HG03103 (cell line): ENCODE data around the gene SLC25A41.

Source experiments
- ATAC-seq: cut with Tn5 transposase; IDR thresholded peaks from one replicate; pipeline ENCODE4 v1.9.1; 2021; ENCODE audit warnings: low read depth; ENCODE audit not compliant: unreplicated experiment

The SLC25A41 gene

DNA sequence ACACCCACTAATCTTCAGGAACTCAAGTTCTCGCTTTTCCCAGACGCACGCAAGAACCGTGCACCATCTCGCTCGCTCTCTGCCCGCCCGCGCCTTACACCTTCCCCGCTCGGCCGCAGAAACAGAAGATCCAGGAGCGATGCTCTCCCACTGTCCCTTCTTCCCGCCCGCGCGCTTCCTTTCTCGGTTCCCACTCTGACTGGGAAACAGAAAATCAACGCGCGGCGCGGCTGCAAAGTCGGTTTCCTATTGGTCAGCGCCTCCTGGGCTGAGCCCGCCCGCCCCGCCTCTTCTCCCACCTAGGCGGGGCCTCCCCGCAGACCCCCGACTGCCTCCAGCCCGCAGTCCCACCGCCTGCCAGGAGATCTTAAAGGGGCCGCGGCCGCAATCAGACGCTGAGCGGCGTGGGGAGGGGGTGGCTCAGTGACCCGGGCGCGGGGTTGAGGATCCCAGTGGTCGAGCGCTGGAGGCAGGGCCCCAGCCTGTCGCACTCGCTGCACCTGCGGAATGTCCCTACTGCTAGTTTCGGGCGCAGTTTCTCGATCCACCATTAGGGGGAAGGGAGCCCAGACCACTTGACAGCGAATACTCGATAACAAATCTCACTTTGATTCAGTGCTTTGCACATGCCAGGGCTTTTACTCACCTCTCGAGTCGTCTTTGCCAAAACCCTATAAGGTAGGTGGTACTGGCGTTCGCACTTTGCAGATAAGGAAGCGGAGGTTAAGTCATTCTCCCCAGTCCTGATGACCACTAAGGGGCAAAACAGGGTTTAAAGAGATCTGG lies 26.7 kb upstream of the SLC25A41 start:
- peak; percentile 60 for ATAC-seq

DNA sequence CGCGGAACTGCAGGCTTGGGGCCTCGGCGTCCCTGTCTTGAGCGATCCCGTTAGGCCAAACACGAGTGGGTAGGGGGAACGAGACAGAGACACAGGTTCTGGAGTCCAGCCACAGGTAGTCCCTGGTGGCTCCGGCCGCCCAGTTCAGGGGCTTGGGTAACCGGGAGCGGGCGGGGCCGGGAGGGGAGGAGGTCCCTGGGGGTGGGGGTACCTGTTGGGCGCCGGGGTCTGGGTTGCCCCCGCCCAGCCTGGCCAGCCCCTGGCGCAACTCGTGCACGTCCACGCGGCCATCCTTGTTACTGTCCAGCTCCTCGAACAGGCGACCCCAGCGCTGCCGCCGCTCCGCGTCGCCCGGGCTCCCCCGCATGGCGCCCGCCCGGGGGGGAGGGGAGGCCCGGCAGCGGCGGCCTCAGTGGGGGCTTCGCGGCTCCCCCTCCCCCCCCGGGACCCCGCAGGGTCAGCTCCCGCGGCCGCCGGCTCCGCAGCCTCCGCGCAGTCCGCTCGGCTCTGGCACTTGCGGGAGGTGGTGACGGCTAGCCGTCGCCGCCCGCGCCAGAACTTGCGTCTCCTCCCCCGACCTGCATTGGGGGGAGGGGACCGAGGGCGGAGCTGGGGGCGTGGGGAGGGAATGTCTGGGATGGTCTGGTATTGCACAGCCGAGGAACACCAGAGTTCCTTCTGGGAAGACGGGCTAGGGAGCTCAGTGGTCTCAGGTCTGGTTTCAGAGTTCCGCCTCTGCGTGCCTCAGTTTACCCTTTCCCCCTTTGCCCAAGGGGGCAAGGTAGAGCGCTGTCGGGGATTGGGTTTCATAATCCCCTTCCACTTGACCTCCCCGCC lies 25.9 kb upstream of the SLC25A41 start, which contains the start of gene SLC25A23:
Gene SLC25A23, minus strand, starts transcription at position 531 of the 837 bp plus-strand sequence. Its CDS starts 164 bp downstream, at position 367.
- ATAC-seq, result no peak

DNA sequence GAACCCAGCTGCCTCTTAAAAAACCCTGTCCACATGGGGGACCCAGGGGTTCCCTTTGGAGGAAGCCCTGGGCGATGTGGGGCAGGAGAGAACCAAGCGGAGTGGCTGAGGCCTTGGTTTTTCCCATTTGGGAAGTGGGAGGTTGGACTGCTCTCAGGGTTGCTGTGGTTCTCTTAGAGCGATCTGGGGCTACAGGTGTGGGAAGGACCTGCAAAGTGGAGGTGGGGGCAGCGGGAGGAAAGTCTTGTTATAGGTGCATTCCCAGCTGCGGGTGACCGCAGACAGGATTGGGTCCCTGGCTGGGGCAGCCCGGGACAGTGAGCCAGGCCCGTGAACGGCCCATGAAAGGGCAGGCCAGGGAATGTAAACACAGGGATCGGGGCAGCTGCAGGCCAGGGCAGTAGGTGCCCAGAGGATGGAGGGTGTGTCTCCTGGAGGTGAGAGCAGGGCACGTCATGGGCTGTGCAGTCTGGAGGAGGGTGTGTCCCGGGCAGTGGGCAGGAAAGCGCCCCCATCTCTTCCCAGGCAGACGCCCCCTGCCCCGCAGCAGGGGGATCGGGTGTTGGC lies 25.2 kb upstream of the SLC25A41 start:
- ATAC-seq, result no peak

DNA sequence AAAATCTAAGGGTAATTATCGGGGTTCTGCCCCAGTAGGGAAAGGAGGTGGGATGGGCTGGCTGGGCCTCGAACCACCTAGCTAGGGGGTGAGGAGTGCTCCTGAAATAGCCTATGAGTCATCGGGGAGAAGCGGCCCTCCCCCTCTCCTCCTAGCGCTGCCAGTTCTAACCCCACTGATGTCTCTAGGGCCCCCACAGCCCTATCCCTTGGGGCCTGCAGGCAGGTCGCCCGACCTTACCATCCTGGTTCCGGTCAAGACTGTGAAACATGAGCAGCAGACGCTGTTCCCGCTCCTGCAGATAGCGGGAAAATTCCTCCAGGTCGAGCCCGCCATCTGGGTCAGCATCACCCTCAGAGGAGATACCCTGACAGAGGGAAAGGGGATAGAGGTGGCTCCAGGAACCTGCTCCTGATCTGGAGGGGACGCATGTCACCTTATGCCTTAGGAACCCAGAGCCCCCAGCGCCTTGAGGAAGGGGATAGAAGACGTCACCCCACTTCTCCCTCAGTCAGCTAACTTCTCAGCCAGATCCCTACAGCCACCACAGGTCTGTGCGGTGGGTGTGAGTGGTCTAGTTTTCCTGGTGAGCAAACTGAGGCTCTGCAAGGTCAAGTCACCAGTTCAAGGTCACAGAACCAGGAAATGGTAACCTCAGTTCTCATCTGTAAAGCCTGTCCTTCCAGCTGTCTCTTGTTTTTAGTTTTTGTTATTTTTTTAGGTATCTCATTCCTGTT lies 24.6 kb upstream of the SLC25A41 start:
- no peak for ATAC-seq

DNA sequence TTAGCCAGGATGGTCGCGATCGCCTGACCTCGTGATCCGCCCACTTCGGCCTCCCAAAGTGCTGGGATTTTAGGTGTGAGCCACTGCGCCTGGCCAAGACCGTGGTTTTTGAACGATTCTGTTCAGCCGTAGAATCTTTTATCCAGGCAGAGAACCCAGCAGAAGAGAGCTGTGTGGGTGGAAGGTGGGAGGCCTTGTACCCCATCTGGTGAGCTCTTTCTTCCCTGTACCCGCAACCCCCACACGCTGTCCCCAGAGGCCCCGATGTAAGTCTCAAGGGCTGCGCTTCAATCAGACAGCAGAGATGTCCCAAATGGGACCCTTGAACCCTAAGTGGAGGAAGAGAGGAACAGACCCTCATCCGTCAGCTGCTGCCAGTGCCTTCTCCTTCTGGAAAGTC lies 22.4 kb upstream of the SLC25A41 start:
- no peak for ATAC-seq

DNA sequence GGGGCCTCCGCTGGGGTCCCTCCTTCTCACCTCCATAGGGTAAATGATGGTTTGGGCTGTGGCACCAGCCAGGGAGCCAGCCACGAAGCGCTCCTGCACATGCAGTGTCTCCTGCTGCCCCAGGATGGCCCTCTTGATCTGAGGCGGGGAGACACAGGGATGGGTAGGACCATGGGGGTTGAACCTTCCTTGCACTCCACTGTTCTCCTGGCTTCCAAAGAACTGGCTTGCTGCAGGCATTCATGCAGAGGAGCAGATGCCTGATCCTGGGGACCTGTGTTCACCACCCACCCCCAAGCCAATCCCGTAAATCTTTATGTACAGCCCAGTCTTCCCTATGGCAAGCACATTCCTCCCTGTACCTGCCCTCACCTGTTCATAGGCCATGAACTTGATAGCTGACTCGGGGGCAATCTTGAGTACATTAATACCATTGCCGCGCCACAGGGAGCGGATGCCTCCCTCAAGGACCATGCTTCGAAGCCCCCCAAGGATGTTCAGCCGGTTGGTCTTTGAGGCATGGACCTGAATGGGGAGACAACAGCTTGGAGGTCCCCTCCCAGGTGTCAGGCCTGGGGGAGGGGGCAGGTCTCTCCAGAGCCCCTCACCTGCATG lies 20.5 kb upstream of the SLC25A41 start:
- ATAC-seq, result no peak

DNA sequence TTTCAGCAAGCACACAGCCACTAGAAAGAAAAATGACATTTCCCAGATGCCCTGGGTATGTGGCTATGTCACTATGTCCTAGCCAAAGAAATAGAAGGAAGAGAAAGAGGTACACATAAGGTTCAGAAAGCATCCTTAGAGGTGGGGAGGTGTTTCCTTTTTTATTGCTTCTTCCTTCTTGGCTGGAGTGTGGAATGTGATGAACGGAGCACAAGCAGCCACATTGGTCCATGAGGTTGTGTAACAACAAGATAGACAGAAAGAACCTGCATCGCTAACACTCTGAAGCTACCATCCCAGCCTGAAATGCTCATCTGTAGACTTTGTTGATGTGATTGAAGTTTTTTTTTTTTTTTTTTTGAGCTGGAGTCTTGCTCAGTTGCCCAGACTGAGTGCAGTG lies 19.3 kb upstream of the SLC25A41 start:
- ATAC-seq, result no peak

DNA sequence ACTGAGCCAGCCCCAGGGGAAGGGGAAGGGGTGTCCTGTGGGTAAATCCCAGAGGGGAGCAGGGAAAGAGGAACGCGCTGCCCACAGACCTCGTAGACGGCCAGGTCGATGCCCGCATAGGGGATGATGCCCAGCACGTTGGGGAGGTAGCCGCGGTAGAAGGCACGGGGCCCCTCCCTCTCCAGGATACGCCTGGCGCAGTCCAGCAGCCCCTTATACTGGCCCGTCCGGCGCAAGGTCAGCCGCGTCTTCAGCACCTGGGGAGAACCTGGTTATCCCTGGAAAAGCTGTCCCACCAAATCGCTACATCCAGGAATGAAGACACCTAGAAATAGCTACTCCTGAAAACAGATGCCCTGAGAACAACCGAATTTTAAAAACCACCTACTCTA lies 18.7 kb upstream of the SLC25A41 start:
- no peak for ATAC-seq

DNA sequence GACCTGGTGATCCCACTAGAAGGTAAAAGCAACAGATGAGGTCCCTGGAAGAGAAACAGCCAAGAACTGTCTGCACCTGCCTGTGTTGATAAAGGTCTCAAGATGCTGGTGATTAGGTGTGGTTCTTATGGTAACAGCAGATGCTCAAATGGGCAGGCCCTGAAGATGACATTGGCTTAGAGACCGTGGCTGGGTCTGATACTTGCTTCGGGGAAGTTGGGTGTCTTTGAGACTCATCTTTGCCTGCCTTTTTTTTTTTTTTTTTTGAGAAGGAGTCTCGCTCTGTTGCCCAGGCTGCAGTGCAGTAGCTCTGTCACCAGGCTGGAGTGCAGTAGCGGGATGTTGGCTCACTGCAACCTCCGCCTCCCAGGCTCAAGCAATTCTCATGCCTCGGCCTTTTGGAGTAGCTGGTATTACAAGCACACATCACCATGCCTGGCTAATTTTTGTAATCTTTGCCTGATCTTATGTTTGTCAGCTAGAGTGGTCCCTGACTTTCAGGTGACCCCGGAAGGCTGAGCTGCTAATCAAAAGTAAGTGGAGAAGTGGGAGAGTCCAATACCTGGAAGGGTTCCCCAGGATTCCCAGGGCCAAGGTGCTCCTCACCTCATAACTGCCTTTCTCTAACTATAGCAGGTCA lies 18.1 kb upstream of the SLC25A41 start:
- ATAC-seq, result no peak

DNA sequence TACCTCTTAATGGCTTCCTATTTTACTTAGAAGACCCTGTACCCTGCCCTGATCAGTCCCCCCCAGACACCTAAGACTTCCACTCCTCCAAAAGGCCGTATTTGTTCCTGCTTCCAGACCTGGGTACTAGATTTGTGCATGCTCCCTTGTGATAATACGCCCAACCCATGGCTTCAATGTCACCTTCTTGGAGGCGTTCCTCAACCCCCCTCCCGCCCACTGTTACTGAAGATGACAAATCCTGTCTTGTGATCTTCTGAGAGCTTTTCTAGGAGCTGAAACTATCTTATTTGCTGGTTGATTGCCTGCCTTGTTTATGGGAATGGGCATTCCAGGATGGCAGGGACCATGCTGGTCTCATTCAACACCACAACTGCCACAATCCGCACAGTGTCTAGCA lies 16.6 kb upstream of the SLC25A41 start:
- ATAC-seq, result no peak

DNA sequence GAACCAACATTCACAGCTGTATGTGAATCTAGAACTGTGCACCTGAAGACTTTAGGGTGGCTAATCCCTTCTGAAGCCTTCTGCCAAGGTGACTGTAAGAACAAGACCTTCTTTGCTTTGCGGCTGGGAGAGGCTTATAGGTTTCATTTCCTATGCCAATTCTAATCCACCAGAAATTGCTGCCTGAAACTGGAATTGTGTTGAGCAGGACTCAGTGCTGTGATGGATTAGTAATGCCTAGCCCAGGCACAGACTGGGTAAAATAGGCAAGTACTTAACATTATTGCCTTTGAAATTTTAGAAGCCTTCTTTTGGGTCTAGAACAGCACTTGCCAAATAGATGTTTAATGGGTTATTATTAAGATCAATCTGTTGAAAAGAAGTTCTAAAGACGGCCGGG lies 14.5 kb upstream of the SLC25A41 start:
- ATAC-seq, result no peak

DNA sequence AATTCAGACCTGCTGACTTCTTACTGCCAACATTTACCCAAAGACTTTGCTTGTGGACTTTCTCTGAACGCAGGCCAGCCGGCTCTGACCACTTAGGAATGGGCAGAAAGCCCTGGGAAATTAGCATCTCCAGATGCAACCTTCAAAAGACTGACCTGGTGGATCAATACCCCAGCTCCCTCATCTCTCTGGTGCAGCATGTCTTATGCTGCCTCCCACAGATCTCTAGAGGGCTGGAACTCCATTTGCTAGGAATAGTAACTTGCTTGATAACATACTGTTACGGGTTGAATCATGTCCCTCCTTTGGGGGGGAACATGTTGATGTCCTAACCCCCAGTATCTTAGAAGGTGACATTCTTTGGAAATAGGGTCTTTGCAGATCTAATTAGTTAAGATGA lies 12.9 kb upstream of the SLC25A41 start:
- no peak for ATAC-seq

DNA sequence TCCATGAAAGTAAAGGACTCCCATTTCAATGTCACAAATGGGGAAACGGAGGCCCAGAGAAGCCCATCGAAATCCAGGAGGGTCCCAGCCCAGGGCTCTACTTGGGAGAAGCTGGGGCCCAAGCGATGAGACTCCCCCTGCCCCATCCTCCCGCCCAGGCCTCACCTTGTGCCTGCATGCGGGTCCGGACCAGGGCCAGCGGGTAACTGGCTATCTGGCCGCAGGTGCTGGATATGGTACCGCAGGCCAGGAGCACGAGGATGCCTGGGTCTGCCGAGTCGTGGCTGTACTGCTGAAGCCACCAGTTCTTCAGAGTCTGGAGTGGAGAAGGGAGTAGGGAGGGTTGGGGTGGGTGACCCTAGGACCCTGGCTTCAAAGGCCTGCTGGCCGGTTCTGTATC lies 10.4 kb upstream of the SLC25A41 start:
- ATAC-seq, result no peak

DNA sequence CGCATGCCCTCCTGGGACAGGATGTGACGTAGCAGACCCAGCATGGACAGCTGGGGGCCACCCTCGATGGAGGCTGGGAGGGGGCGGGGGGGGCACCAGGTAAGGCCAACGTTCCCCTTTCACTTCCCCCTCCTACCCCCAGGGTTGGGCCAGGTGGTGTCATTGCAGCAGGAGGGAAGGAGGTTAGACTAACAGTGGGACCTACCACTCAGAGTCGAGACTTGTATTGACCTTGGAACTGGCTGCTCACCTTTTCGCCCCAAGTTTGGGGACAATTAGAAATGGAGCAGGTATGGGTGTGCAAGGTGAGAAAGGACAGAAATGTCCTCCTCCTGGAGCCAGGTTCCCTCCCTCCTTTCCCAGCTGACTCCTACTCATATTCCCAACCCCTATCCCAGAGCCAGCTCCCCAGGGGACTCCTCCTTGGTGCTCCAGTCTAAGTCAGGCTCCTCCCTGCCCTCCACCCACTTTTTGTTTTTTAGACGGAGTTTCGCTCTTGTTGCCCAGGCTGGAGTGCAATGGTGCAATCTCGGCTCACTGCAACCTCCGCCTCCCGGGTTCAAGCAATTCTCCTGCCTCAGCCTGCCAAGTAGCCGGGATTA lies 8.6 kb upstream of the SLC25A41 start:
- ATAC-seq, result no peak

DNA sequence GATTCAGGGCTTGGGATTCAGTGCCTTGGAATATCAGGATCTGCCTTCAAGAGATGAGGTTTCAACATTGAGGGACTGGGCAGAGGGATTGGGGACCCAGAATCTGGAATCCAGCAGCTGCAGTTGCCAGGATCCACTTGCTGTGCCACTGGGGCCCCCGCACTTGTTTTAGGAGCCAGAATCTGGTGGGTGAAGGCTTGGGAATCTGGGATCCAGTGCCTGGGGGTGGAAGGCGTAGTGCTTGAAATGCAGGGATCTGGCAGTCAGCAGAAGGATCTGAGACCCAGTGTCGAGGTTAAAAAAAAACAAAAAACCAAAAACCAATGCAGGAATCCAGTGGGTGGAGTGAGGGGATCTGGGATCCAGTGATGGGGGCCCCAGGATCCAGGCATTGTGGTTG lies 7.3 kb upstream of the SLC25A41 start:
- no peak for ATAC-seq

DNA sequence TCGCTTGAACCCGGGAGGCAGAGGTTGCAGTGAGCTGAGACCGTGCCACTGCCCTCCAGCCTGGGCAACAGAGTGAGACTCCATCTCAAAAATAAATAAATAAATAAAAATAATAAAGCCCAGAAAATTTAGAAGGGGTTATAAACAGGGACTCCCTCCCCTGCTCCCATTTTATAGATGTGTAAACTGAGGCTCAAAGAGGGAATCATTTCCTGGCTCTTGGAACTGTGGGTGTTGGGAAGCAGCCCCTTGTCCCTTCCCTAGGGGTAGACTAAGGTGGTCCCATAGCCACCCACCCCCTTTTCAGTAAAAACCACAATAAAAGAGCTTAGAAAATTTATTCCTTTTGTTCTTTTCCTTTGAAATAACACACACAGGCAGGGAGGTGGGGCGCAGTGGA lies 6.2 kb upstream of the SLC25A41 start:
- ATAC-seq, result no peak

DNA sequence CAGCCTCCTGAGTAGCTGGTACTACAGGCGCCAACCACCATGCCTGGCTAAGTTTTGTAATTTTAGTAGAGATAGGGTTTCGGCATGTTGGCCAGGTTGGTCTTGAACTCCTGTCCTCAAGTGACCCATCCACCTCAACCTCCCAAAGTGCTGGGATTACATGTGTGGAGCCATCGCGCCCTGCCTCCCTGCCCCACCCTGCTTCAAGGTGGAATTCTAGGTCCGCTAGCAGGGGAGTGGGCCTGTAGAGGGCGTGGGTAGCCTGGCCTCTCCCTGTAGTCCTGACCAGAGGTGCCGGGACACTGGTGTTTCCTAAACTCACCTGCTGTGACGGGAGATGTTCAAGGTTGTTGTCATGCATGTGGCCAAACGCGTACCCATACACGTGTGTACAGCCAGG lies 398 bp downstream of the SLC25A41 start:
- ATAC-seq, result no peak

DNA sequence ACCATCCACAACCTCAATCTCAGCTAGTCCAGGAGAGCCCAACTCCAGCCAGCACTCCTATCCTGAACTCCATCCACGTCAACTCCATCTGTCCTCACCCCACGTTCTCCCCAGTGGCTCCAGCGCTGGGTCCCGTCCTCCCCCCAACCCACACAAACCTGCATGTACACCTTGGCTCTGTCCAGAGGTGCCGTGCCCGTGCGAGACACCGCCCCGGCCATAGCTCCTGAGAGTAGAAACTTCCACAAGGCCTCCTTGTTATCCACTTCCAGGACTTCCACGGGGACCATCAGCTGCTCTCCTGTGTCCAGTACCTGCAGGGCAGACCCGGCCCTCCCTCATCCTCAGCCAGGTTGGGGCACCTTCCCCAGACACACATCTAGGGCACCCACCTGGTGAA lies 1.7 kb downstream of the SLC25A41 start:
- no peak for ATAC-seq

DNA sequence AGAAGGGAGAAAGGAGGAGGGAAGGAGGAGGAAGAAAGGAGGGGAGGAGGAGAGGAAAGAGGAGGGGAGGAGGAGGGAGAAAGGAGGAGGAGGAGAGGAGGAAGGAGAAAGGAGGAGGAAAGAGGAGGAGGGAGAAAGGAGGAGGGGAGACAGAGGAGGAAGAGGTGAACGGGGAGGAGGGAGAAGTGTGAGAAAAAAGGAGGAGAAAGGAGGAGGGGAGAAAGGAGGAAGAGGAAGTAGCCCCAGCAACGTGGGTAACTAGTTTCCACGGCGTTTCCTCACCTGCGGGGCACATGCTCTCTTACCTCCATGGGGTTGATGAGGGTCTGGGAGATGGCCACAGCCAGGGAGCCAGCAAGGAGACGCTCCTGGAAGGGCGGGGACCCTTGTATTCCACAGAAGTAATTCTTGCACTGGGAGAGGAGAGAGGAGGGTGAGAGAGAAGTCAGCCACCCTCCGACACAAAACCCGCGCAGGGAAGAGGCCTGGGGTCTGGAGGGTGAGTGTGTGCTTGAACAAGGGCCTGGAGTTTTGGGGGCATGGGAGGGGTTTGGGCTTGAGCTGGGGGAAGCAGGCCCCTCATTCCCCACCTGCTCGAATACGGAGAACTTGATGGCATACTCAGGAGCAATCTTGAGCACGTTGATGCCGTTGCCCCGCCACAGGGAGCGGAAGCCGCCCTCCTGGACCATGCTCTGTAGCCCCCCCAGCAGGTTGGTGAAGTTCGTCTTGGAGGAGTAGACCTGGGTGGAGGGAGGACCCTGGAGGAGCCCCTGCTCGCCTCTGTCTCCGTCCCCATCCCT lies 3.9 kb downstream of the SLC25A41 start:
- ATAC-seq, result no peak
